Osteoblast (primary cell): ENCODE results near the gene TENM4. TPM values are rescaled to one million over a fixed set of nuclear protein-coding genes. Genes with fewer than 3 reads are reported as not detected.

Source experiments
- DNase-seq: peaks from one replicate; pipeline ENCODE4 v3.0.0; 2011; ENCODE audit warnings: low spot score, mixed read lengths; ENCODE audit not compliant: insufficient read length; ENCODE audit errors: missing footprints
- H2AFZ ChIP-seq: 2 replicates; pipeline ENCODE4 v1.6.0; 2011; ENCODE audit warnings: mild to moderate bottlenecking, low read length
- H3K27ac ChIP-seq: 2 replicates; pipeline ENCODE4 v1.5.1; 2011; ENCODE audit warnings: mild to moderate bottlenecking, low read depth, low read length, moderate library complexity
- H3K27me3 ChIP-seq: 2 replicates; pipeline ENCODE4 v1.6.0; 2012; ENCODE audit warnings: mild to moderate bottlenecking, control low read depth, inconsistent platforms, low read length, moderate library complexity; ENCODE audit not compliant: insufficient read depth
- H3K36me3 ChIP-seq: 2 replicates; pipeline ENCODE4 v1.5.1; 2011; ENCODE audit warnings: mild to moderate bottlenecking, low read length, control low read depth, moderate library complexity; ENCODE audit not compliant: insufficient read depth
- H3K4me1 ChIP-seq: 2 replicates; pipeline ENCODE4 v1.5.1; 2011; ENCODE audit warnings: mild to moderate bottlenecking, low read length, control low read depth, moderate library complexity; ENCODE audit not compliant: insufficient read depth
- H3K4me2 ChIP-seq: 2 replicates; pipeline ENCODE4 v1.6.0; 2011; ENCODE audit warnings: mild to moderate bottlenecking, low read length; ENCODE audit not compliant: insufficient read depth
- H3K4me3 ChIP-seq: fragments of 200-600 bp; sonication (generic); 3 replicates; pipeline ENCODE4 v1.5.1; 2012; ENCODE audit warnings: mild to moderate bottlenecking, low read length, inconsistent platforms; ENCODE audit not compliant: insufficient read depth
- H3K79me2 ChIP-seq: 2 replicates; pipeline ENCODE4 v1.6.0; 2012; ENCODE audit warnings: mild to moderate bottlenecking, low read length, control low read depth, inconsistent platforms; ENCODE audit not compliant: insufficient read depth
- H3K9me3 ChIP-seq: 2 replicates; pipeline ENCODE4 v1.5.1; 2011; ENCODE audit warnings: low read depth, low read length, control low read depth
- H4K20me1 ChIP-seq: 2 replicates; pipeline ENCODE4 v1.6.0; 2012; ENCODE audit warnings: mild to moderate bottlenecking, low read length, control low read depth; ENCODE audit not compliant: insufficient read depth
- total RNA-seq: library from RNA; depleted of rRNA; stranded (reverse); fragments of >200 nt; gene quantifications from 2 replicates; pipeline ENCODE4 v1.2.3, GENCODE V29; 2012
- TF ChIP-seq, protein P1 (sequence below): IDR thresholded peaks from 2 replicates; pipeline ENCODE4 v1.5.1; 2011; ENCODE audit warnings: mild to moderate bottlenecking, low read depth, low read length, moderate library complexity; ENCODE audit errors: extremely low read depth

TENM4 gene
- total RNA-seq, 1 donor: 63.3 TPM

DNA sequence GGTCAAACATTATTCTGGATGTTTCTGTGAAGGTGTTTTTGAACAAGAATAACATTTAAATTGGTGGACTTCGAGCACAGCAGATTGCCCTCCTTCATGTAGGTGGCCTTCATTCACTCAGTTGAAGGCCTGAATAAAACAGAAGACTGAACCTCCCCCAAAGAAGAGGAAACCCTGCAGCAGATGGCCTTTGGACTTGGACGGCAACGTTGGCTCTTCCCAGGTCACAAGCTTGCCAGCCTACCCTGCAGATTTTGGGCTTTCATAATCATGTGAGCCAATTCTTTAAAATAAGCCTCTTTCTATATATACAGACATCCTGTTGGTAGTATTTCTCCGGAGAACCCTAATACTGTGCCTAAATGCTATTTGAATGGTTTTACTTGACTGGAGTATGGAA is 434.0 kb downstream of the TENM4 start:
- Histone ChIP-seq H2AFZ (no peak overlapping the region), H3K36me3 (no peaks in the 10 kb centered on the region), H4K20me1 (no peaks in the 10 kb centered on the region), H3K79me2 (no peaks in the 10 kb centered on the region), H3K4me1 (no peaks in the 10 kb centered on the region), H3K4me3 (no peak overlapping the region), H3K27ac (no peak overlapping the region), H3K9me3 (no peaks in the 10 kb centered on the region), H3K27me3 (no peaks in the 10 kb centered on the region), H3K4me2 (no peak overlapping the region)
- no peak for DNase-seq
- TF ChIP-seq, protein P1, sequence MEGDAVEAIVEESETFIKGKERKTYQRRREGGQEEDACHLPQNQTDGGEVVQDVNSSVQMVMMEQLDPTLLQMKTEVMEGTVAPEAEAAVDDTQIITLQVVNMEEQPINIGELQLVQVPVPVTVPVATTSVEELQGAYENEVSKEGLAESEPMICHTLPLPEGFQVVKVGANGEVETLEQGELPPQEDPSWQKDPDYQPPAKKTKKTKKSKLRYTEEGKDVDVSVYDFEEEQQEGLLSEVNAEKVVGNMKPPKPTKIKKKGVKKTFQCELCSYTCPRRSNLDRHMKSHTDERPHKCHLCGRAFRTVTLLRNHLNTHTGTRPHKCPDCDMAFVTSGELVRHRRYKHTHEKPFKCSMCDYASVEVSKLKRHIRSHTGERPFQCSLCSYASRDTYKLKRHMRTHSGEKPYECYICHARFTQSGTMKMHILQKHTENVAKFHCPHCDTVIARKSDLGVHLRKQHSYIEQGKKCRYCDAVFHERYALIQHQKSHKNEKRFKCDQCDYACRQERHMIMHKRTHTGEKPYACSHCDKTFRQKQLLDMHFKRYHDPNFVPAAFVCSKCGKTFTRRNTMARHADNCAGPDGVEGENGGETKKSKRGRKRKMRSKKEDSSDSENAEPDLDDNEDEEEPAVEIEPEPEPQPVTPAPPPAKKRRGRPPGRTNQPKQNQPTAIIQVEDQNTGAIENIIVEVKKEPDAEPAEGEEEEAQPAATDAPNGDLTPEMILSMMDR: no peak

DNA sequence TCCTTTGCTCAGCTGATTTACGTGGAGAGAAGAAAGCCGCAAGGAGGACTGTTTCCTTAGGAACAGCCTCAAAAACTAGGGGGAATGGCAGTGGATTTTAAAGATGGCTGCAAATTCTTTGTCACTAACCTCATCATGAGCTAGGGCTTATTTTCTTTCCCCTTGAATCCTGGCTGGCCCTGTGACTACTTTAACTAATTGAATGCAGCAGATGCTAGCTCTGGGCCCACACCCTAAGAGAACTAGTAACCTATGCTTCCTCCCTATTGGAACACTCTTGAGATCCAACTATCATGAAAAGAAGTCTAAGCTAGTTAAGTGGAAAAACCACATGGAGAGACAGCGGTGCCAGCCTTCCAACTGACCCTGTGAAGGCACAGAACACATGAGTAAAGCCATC is 444.8 kb downstream of the TENM4 start:
- Histone ChIP-seq H3K4me2 (no peak overlapping the region), H3K9me3 (no peaks in the 10 kb centered on the region), H3K79me2 (no peaks in the 10 kb centered on the region), H3K4me3 (no peak overlapping the region), H3K27ac (no peak overlapping the region), H3K36me3 (no peaks in the 10 kb centered on the region), H4K20me1 (no peaks in the 10 kb centered on the region), H2AFZ (no peak overlapping the region), H3K27me3 (no peaks in the 10 kb centered on the region), H3K4me1 (no peaks in the 10 kb centered on the region)
- DNase-seq: no peak
- TF ChIP-seq, protein P1: no peak

DNA sequence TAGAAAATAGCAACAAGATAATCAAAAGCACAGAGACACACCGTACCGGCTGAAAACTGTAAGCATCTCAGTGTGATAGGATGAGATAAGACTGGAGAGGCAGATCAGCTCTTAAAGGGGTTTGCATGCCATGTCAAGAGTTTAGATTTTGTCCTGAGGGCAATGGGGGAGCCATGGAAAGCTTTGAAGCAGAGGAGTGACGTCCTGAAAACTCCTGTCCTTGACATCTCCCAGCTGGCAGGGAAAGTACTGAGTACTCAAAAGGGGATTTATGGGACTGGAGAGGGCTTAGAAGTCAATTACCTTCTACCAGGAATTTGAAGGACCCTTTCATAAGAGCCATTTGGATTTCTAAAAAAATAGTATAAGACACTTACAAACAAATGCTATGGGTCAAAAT is 445.7 kb downstream of the TENM4 start:
- H3K4me2 ChIP-seq: no peak overlapping the region
- H3K36me3 ChIP-seq: no peaks in the 10 kb centered on the region
- H4K20me1 ChIP-seq: no peaks in the 10 kb centered on the region
- H3K27me3 ChIP-seq: no peaks in the 10 kb centered on the region
- no peak for DNase-seq
- no peaks in the 10 kb centered on the region for H3K79me2 ChIP-seq
- H3K27ac ChIP-seq: no peak overlapping the region
- H3K9me3 ChIP-seq: no peaks in the 10 kb centered on the region
- no peaks in the 10 kb centered on the region for H3K4me1 ChIP-seq
- H2AFZ ChIP-seq: no peak overlapping the region
- no peak overlapping the region for H3K4me3 ChIP-seq
- TF ChIP-seq, protein P1: no peak

DNA sequence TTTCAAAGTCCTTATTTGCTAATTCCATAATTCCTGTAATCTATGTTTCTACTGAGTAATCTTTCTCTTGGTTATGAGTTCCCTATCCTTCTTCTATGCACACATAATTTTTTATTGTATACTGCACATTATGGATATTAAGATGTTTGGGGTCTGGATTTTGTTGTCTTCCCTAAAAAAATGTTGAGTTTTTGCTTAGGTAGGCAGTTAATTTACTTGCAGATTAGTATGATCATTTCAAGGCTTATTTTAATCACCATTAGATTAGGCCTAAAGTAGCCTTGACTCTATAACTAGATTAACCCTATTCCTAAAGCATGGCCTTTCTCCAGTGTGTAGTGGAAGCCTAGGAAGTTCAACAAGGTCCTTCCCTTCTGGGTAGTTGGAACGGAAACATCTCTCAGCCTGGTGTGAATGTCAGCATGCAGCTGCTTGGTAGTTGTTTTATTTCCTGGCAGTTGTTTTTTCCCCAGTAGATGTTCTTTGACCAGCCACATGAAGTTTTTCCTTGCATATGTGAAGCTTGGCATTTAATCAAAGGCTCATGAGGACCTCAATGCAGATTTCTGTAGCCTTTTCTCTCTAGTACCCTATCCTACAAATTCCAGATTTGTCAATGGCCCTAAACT is 446.9 kb downstream of the TENM4 start:
- Histone ChIP-seq H3K27ac (no peak overlapping the region), H3K79me2 (no peaks in the 10 kb centered on the region), H3K27me3 (no peaks in the 10 kb centered on the region), H3K4me2 (no peak overlapping the region), H2AFZ (no peak overlapping the region), H3K4me3 (no peak overlapping the region), H3K4me1 (no peaks in the 10 kb centered on the region), H3K9me3 (no peaks in the 10 kb centered on the region), H4K20me1 (no peaks in the 10 kb centered on the region), H3K36me3 (no peaks in the 10 kb centered on the region)
- DNase-seq: no peak
- TF ChIP-seq, protein P1: no peak
